ENCODE measurements around the gene FOS. TPM values are rescaled to one million over a fixed set of nuclear protein-coding genes. Genes with fewer than 3 reads are reported as not detected.

FOS gene
- total RNA-seq, 4 donors from 2014 or later, result 935 to 2,479 (median 2,174) TPM

- no peak for TF ChIP-seq CTCF (IDR thresholded peaks at IDR 0.05)
- ATAC-seq (ENCODE audit: low FRiP score) (peak; percentile 51), DNase-seq (ENCODE audit: low spot score) (peak; percentile 73)
Measured at GRCh38 chr14:75277008-75277814, 1.4 kb upstream of the FOS start.

- no peak for TF ChIP-seq CTCF (IDR thresholded peaks at IDR 0.05)
- ATAC-seq (ENCODE audit: low FRiP score) (peak; percentile 9), DNase-seq (ENCODE audit: low spot score) (no peak)
Measured at GRCh38 chr14:75277815-75278421, 710 bp upstream of the FOS start.

- DNase-seq (ENCODE audit: low spot score) (no peak), ATAC-seq (ENCODE audit: low FRiP score) (no peak)
- no peak for TF ChIP-seq CTCF (IDR thresholded peaks at IDR 0.05)
Measured at GRCh38 chr14:75279153-75279762, 630 bp downstream of the FOS start.

- DNase-seq (ENCODE audit: low spot score), result no peak
- no peak for ATAC-seq (ENCODE audit: low FRiP score)
- TF ChIP-seq CTCF (IDR thresholded peaks at IDR 0.05), result no peak
Measured at GRCh38 chr14:75279763-75280290, 1.2 kb downstream of the FOS start.

GRCh38 chr14:75280291-75280830 is 1.7 kb downstream of the FOS start:
- ATAC-seq (ENCODE audit: low FRiP score) (no peak), DNase-seq (ENCODE audit: low spot score) (no peak)
- no peak for TF ChIP-seq CTCF (IDR thresholded peaks at IDR 0.05)

GRCh38 chr14:75280831-75281653 is 2.4 kb downstream of the FOS start:
- DNase-seq (ENCODE audit: low spot score) (no peak), ATAC-seq (ENCODE audit: low FRiP score) (no peak)

More at GRCh38 chr14:75280831-75281653, 2.4 kb downstream of the FOS start:
- TF ChIP-seq CTCF (IDR thresholded peaks at IDR 0.05), result no peak

Data from omental fat pad (tissue), 4 donors.